GM12878 (cell line): ENCODE measurements around the gene LAMA5. TPM values are rescaled to one million over a fixed set of nuclear protein-coding genes. Genes with fewer than 3 reads are reported as not detected.

ENCODE experiments used
- ATAC-seq: fragments of 200-7000 bp; cut with Tn5 transposase; 3 replicates; pipeline ENCODE4 v1.9.1; 2020; ENCODE audit warnings: mild to moderate bottlenecking, moderate library complexity
- BruUV-seq: library from RNA; stranded (reverse); fragments of 400-500 nt; replicated peaks from 2 replicates; lab custom pipeline; 2021; lab: Mats Ljungman, UMichigan
- CTCF ChIA-PET: fragments of 300-600 bp; sonication (Branson Sonifier 250); formaldehyde crosslinking; extraction: SDS; loops from one replicate; lab custom pipeline; 2021; ENCODE audit warnings: inconsistent platforms; lab: Yijun Ruan, JAX
- POLR2A ChIA-PET: fragments of 350-600 bp; formaldehyde crosslinking; extraction: SDS; loops from one replicate; lab custom pipeline; 2021; ENCODE audit warnings: inconsistent platforms; lab: Charles Lee
- RAD21 ChIA-PET: fragments of 300-600 bp; sonication (Branson Sonifier 250); formaldehyde crosslinking; loops from one replicate; lab custom pipeline; 2023; ENCODE audit warnings: antibody characterized with exemption; ENCODE audit not compliant: unreplicated experiment; lab: Charles Lee
- SMC1A ChIA-PET: fragments of 300-600 bp; sonication (Branson Sonifier 250); formaldehyde crosslinking; loops from one replicate; lab custom pipeline; 2023; ENCODE audit not compliant: unreplicated experiment, uncharacterized antibody; lab: Charles Lee
- DNase-seq: peaks from one replicate; pipeline ENCODE4 v3.0.0-alpha.2; 2011; ENCODE audit warnings: low read depth, low spot score
- FAIRE-seq: peaks from 3 replicates; lab custom pipeline; 2011; peaks lifted over from hg19 to GRCh38; lab: Jason Lieb, UNC
- H2AFZ ChIP-seq: 2 replicates; pipeline ENCODE4 v1.6.0; 2011; ENCODE audit warnings: low read depth, low read length, control low read depth; ENCODE audit not compliant: control insufficient read depth
- H3K27ac ChIP-seq: 2 replicates; pipeline ENCODE4 v1.5.1; 2011; ENCODE audit warnings: control low read depth; ENCODE audit not compliant: control insufficient read depth, insufficient read depth
- H3K27me3 ChIP-seq, 2 experiments: replicated peaks in 1 of 2; 2 replicates each; pipeline versions ENCODE4 v1.6.0 to v1.6.1; 2011; ENCODE audit warnings: low read length in 1 of 2; ENCODE audit not compliant: control insufficient read depth in 2 of 2, insufficient read depth in 2 of 2
- H3K36me3 ChIP-seq, 2 experiments: 2 replicates each; pipeline ENCODE4 v1.5.1; 2011; ENCODE audit warnings: low read length in 1 of 2; ENCODE audit not compliant: control insufficient read depth in 2 of 2, insufficient read depth in 2 of 2
- H3K4me1 ChIP-seq: 2 replicates; pipeline ENCODE4 v1.6.1; 2011; ENCODE audit warnings: mild to moderate bottlenecking, low read length, moderate library complexity, mixed read lengths; ENCODE audit not compliant: control insufficient read depth, insufficient read depth
- H3K4me2 ChIP-seq: 2 replicates; pipeline ENCODE4 v1.6.0; 2011; ENCODE audit warnings: control low read depth; ENCODE audit not compliant: control insufficient read depth, insufficient read depth
- H3K4me3 ChIP-seq: fragments of 200-600 bp; sonication (generic); 2 replicates; pipeline ENCODE4 v1.5.1; 2016
- H3K79me2 ChIP-seq: 2 replicates; pipeline ENCODE4 v1.6.0; 2011; ENCODE audit warnings: low read length; ENCODE audit not compliant: control insufficient read depth, insufficient read depth
- H3K9ac ChIP-seq: 2 replicates; pipeline ENCODE4 v1.8.0; 2011; ENCODE audit warnings: low read length, control low read depth, mixed read lengths; ENCODE audit not compliant: control insufficient read depth, insufficient read depth
- H3K9me3 ChIP-seq: replicated peaks from 3 replicates; pipeline ENCODE4 v1.5.1; 2011; ENCODE audit warnings: mild to moderate bottlenecking, low read length; ENCODE audit not compliant: control insufficient read depth, insufficient read depth
- H4K20me1 ChIP-seq: 2 replicates; pipeline ENCODE4 v1.6.0; 2011; ENCODE audit not compliant: control insufficient read depth, insufficient read depth
- ATF2 ChIP-seq: IDR thresholded peaks from 2 replicates; pipeline ENCODE4 v1.6.1; 2012; ENCODE audit warnings: low read length, inconsistent platforms
- CHD1 ChIP-seq: IDR thresholded peaks from 2 replicates; pipeline ENCODE4 v1.6.1; 2012; ENCODE audit warnings: low read depth, low read length, improper control_type of control experiment
- EGR1 ChIP-seq, 2 experiments: IDR thresholded peaks; 1 replicate in 1 of 2; 2 replicates in 1 of 2; pipeline ENCODE4 v1.6.1; 2011 to 2012; ENCODE audit warnings: low read depth in 2 of 2, low read length in 2 of 2, borderline replicate concordance in 1 of 2, mild to moderate bottlenecking in 1 of 2, moderate library complexity in 1 of 2
- FOS ChIP-seq: IDR thresholded peaks from 3 replicates; pipeline ENCODE4 v1.6.1; 2011; ENCODE audit warnings: borderline replicate concordance; ENCODE audit not compliant: insufficient read length; ENCODE audit errors: extremely low read depth
- HDAC2 ChIP-seq: fragments of 200-600 bp; sonication (generic); IDR thresholded peaks from 2 replicates; pipeline ENCODE4 v1.6.1; 2017
- KAT2A ChIP-seq: conservative IDR thresholded peaks from 2 replicates; pipeline ENCODE4 v1.6.1; 2011; ENCODE audit warnings: low read depth, low read length; ENCODE audit not compliant: control insufficient read depth
- MLLT1 ChIP-seq: fragments of 450-650 bp; IDR thresholded peaks from 2 replicates; pipeline ENCODE4 v1.6.1; 2016; ENCODE audit warnings: mild to moderate bottlenecking
- NBN ChIP-seq: fragments of 450-650 bp; IDR thresholded peaks from 2 replicates; pipeline ENCODE4 v1.6.1; 2016
- NRF1 ChIP-seq: conservative IDR thresholded peaks from 2 replicates; pipeline ENCODE4 v1.6.1; 2011; ENCODE audit warnings: mild to moderate bottlenecking, low read depth, low read length, improper control_type of control experiment
- SREBF2 ChIP-seq: IDR thresholded peaks from 2 replicates; pipeline ENCODE4 v1.6.1; 2012; ENCODE audit warnings: mild to moderate bottlenecking, low read length
- WGBS: methylation state at CpG from one replicate; pipeline ENCODE4 v1.1.6; 2016; ENCODE audit warnings: low lambda C conversion rate; ENCODE audit not compliant: insufficient replicate concordance, insufficient coverage; ENCODE audit errors: missing lambda C conversion rate; 5-methylcytosine and 5-hydroxymethylcytosine counted together
- in situ Hi-C: fragments of 300-500 bp; cut with MboI; formaldehyde crosslinking; loops from 9 replicates; pipeline ENCODE4 v1.14.3; 2018; ENCODE audit warnings: mixed read lengths
- intact Hi-C: fragments of 100-400 bp; cut with micrococcal nuclease; formaldehyde crosslinking; loops from one replicate; pipeline ENCODE4 v1.14.2; 2022; ENCODE audit not compliant: unreplicated experiment
- polyA plus RNA-seq, 11 experiments: library from polyadenylated mRNA; depleted of rRNA in 4 of 11; unstranded in 6 of 11; stranded (reverse) in 5 of 11; fragments of >200 nt; fragmentation: Nextera tagmentation in 4 of 11; fragmentation: Illumina TruSeq in 1 of 11; extraction: Ambion mirVana in 4 of 11; extraction: Trizol in 1 of 11; gene quantifications; 1 replicate in 1 of 11; 2 replicates in 10 of 11; pipeline versions ENCODE4 v1.2.1 to v1.2.3, GENCODE V29; 2011 to 2016; ENCODE audit warnings: inconsistent platforms in 2 of 11, missing spikeins in 2 of 11, low read depth in 1 of 11
- total RNA-seq, 4 experiments: library from RNA; depleted of rRNA in 3 of 4; stranded (reverse); fragments of >200 nt in 3 of 4; fragmentation: Illumina TruSeq in 1 of 4; extraction: Trizol in 1 of 4; gene quantifications; 2 replicates each; pipeline versions ENCODE4 v1.2.1 to v1.2.3, GENCODE V29; 2013 to 2021
- TF ChIP-seq, protein P1 (sequence below): fragments of 450-650 bp; IDR thresholded peaks from 2 replicates; pipeline ENCODE4 v1.6.1; 2016; ENCODE audit warnings: mild to moderate bottlenecking, moderate library complexity, borderline replicate concordance
- TF ChIP-seq, protein P2 (sequence below): fragments of 450-650 bp; IDR thresholded peaks from 2 replicates; pipeline ENCODE4 v1.6.1; 2017; ENCODE audit warnings: mild to moderate bottlenecking, moderate library complexity

LAMA5 gene
- total and polyA plus RNA-seq, 10 of the 15 experiments (the other 5 are each of a cell fraction or from before 2014, with no cell fraction given), result 0.09 to 3.1 (median 1.6) TPM; not detected in 3

GRCh38 chr20:62378215-62378614 is 11.1 kb upstream of the LAMA5 start:
- H3K4me1 ChIP-seq, result no peaks in the 10 kb centered on the region
- H3K4me2 ChIP-seq, result no peak overlapping the region
- RAD21 ChIA-PET, result no interaction called here
- H3K9ac ChIP-seq, result no peak overlapping the region
- DNase-seq (no peak), FAIRE-seq (no peak), ATAC-seq (no peak)
- no peak overlapping the region for H2AFZ ChIP-seq
- intact Hi-C loops (no loop called here), in situ Hi-C loops (loop anchor here (25.0 kb wide), 1 partner anchor 366 kb away; no protein-coding TSS in a partner anchor)
- SMC1A ChIA-PET, result no interaction called here
- CTCF ChIA-PET, result no interaction called here
- H3K27ac ChIP-seq, result no peak overlapping the region
- H4K20me1 ChIP-seq, result no peaks in the 10 kb centered on the region
- no peak overlapping the region for H3K4me3 ChIP-seq
- no peaks in the 10 kb centered on the region for H3K27me3 ChIP-seq
- WGBS, result 86% methylated on average over 21 of the region's 22 CpGs
- no peaks in the 10 kb centered on the region; a peak in 2 of 4 replicates for H3K36me3 ChIP-seq
- H3K79me2 ChIP-seq, result no peaks in the 10 kb centered on the region
- BruUV-seq, result no TSS peak
- POLR2A ChIA-PET, result no interaction called here
- H3K9me3 ChIP-seq, result no peaks in the 10 kb centered on the region
- TF ChIP-seq NRF1, result no peak
- no peak for TF ChIP-seq FOS
- no peak for TF ChIP-seq ATF2
- TF ChIP-seq, protein P1, sequence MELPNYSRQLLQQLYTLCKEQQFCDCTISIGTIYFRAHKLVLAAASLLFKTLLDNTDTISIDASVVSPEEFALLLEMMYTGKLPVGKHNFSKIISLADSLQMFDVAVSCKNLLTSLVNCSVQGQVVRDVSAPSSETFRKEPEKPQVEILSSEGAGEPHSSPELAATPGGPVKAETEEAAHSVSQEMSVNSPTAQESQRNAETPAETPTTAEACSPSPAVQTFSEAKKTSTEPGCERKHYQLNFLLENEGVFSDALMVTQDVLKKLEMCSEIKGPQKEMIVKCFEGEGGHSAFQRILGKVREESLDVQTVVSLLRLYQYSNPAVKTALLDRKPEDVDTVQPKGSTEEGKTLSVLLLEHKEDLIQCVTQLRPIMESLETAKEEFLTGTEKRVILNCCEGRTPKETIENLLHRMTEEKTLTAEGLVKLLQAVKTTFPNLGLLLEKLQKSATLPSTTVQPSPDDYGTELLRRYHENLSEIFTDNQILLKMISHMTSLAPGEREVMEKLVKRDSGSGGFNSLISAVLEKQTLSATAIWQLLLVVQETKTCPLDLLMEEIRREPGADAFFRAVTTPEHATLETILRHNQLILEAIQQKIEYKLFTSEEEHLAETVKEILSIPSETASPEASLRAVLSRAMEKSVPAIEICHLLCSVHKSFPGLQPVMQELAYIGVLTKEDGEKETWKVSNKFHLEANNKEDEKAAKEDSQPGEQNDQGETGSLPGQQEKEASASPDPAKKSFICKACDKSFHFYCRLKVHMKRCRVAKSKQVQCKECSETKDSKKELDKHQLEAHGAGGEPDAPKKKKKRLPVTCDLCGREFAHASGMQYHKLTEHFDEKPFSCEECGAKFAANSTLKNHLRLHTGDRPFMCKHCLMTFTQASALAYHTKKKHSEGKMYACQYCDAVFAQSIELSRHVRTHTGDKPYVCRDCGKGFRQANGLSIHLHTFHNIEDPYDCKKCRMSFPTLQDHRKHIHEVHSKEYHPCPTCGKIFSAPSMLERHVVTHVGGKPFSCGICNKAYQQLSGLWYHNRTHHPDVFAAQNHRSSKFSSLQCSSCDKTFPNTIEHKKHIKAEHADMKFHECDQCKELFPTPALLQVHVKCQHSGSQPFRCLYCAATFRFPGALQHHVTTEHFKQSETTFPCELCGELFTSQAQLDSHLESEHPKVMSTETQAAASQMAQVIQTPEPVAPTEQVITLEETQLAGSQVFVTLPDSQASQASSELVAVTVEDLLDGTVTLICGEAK, result no peak
- TF ChIP-seq KAT2A, result no peak
- no peak for TF ChIP-seq CHD1
- TF ChIP-seq MLLT1, result no peak
- TF ChIP-seq EGR1 (IDR thresholded peaks at IDR 0.05; ENCODE audit: borderline replicate concordance in 1 of 2, low read depth in 2 of 2, low read length in 2 of 2), result no peak
- TF ChIP-seq SREBF2, result no peak
- no peak for TF ChIP-seq NBN
- TF ChIP-seq HDAC2, result no peak
- TF ChIP-seq, protein P2, sequence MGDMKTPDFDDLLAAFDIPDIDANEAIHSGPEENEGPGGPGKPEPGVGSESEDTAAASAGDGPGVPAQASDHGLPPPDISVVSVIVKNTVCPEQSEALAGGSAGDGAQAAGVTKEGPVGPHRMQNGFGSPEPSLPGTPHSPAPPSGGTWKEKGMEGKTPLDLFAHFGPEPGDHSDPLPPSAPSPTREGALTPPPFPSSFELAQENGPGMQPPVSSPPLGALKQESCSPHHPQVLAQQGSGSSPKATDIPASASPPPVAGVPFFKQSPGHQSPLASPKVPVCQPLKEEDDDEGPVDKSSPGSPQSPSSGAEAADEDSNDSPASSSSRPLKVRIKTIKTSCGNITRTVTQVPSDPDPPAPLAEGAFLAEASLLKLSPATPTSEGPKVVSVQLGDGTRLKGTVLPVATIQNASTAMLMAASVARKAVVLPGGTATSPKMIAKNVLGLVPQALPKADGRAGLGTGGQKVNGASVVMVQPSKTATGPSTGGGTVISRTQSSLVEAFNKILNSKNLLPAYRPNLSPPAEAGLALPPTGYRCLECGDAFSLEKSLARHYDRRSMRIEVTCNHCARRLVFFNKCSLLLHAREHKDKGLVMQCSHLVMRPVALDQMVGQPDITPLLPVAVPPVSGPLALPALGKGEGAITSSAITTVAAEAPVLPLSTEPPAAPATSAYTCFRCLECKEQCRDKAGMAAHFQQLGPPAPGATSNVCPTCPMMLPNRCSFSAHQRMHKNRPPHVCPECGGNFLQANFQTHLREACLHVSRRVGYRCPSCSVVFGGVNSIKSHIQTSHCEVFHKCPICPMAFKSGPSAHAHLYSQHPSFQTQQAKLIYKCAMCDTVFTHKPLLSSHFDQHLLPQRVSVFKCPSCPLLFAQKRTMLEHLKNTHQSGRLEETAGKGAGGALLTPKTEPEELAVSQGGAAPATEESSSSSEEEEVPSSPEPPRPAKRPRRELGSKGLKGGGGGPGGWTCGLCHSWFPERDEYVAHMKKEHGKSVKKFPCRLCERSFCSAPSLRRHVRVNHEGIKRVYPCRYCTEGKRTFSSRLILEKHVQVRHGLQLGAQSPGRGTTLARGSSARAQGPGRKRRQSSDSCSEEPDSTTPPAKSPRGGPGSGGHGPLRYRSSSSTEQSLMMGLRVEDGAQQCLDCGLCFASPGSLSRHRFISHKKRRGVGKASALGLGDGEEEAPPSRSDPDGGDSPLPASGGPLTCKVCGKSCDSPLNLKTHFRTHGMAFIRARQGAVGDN, result no peak
